Measurements from ENCODE around the gene VSTM5.
"Not testable (repeated sequence)": the region's sequence is repeated elsewhere in the genome, so short reads cannot be mapped to it uniquely, and the experiment has no call there.

The VSTM5 gene

GRCh38 chr11:93796441-93797231 lies 53.8 kb downstream of the VSTM5 start:
- no peak for DNase-seq (ENCODE audit: low read depth)

GRCh38 chr11:93791493-93791892 lies 58.9 kb downstream of the VSTM5 start:
- no peak for DNase-seq (ENCODE audit: low read depth)

- no peak for DNase-seq (ENCODE audit: low read depth)
Observed at GRCh38 chr11:93784935-93785360, 65.5 kb downstream of the VSTM5 start.

GRCh38 chr11:93784145-93784934 lies 66.1 kb downstream of the VSTM5 start, which contains the start of gene MED17:
TSS of gene MED17 (plus strand) at chr11:93784282. CDS start at chr11:93784514, 232 bp downstream.
- peak; percentile 85 for DNase-seq (ENCODE audit: low read depth)

- no peak for DNase-seq (ENCODE audit: low read depth)
Observed at GRCh38 chr11:93783765-93784144, 66.7 kb downstream of the VSTM5 start.

- no peak for DNase-seq (ENCODE audit: low read depth)
Observed at GRCh38 chr11:93783362-93783761, 67.1 kb downstream of the VSTM5 start.

- DNase-seq (ENCODE audit: low read depth): no peak
Observed at GRCh38 chr11:93775289-93775688, 75.1 kb downstream of the VSTM5 start.

- not testable (repeated sequence) for DNase-seq (ENCODE audit: low read depth)
Observed at GRCh38 chr11:93774560-93774959, 75.9 kb downstream of the VSTM5 start.

GRCh38 chr11:93773601-93774200 lies 76.7 kb downstream of the VSTM5 start:
- no peak for DNase-seq (ENCODE audit: low read depth)

GRCh38 chr11:93773045-93773477 lies 77.4 kb downstream of the VSTM5 start:
- no peak for DNase-seq (ENCODE audit: low read depth)

- no peak for DNase-seq (ENCODE audit: low read depth)
Observed at GRCh38 chr11:93772123-93772522, 78.3 kb downstream of the VSTM5 start.

- no peak for DNase-seq (ENCODE audit: low read depth)
Observed at GRCh38 chr11:93770160-93770559, 80.3 kb downstream of the VSTM5 start.
